Right lobe of liver (tissue), 6 donors: Measurements from ENCODE around the gene ITCH. TPM values are rescaled to one million over a fixed set of nuclear protein-coding genes. Genes with fewer than 3 reads are reported as not detected.

Experiments used
- ATAC-seq, 4 donors: fragments of 200-7000 bp; cut with Tn5 transposase; one replicate each; pipeline ENCODE4 v1.9.1; 2020; ENCODE audit warnings: mild to moderate bottlenecking in 4 of 4, moderate library complexity in 4 of 4
- DNase-seq, 3 donors: peaks; one replicate each; pipeline ENCODE4 v3.0.0-alpha.2; 2020
- H3K27ac ChIP-seq, 3 donors: fragments of 200-600 bp; one replicate each; pipeline ENCODE4 v1.8.0; 2022
- H3K27me3 ChIP-seq, 2 donors: fragments of 200-600 bp; one replicate each; pipeline ENCODE4 v1.8.0; 2022
- H3K36me3 ChIP-seq, 4 donors: fragments of 200-600 bp; sonication (generic) in 1 of 4; one replicate each; pipeline versions ENCODE4 v1.5.1 to v1.8.0; 2017 to 2022; ENCODE audit warnings: control low read depth in 1 of 4
- H3K4me1 ChIP-seq, 4 donors: fragments of 200-600 bp; sonication (generic) in 1 of 4; one replicate each; pipeline versions ENCODE4 v1.5.1 to v1.8.0; 2017 to 2022; ENCODE audit warnings: control low read depth in 1 of 4
- H3K4me3 ChIP-seq, 3 donors: fragments of 200-600 bp; one replicate each; pipeline ENCODE4 v1.8.0; 2022
- H3K9me3 ChIP-seq, 4 donors: fragments of 200-600 bp; sonication (generic) in 1 of 4; one replicate each; pipeline versions ENCODE4 v1.5.1 to v1.8.0; 2017 to 2022; ENCODE audit warnings: control low read depth in 1 of 4
- CTCF ChIP-seq, 4 donors: fragments of 200-600 bp in 3 of 4; fragments of 450-650 bp in 1 of 4; IDR thresholded peaks; one replicate each; pipeline versions ENCODE4 v1.5.1 to v1.8.0; 2016 to 2022; ENCODE audit warnings: antibody characterized with exemption in 4 of 4, mild to moderate bottlenecking in 2 of 4
- POLR2A ChIP-seq: fragments of 450-650 bp; IDR thresholded peaks from one replicate; pipeline ENCODE4 v1.6.1; 2017; ENCODE audit warnings: antibody characterized with exemption, mild to moderate bottlenecking
- WGBS: methylation state at CpG from one replicate; pipeline ENCODE4 v1.1.6; 2018; ENCODE audit warnings: low coverage, low lambda C conversion rate; ENCODE audit not compliant: insufficient coverage; ENCODE audit errors: missing lambda C conversion rate; 5-methylcytosine and 5-hydroxymethylcytosine counted together
- intact Hi-C, 2 donors: fragments of 100-400 bp; cut with DNase I; formaldehyde crosslinking; loops; one replicate each; pipeline versions ENCODE4 v1.11.2 to v1.14.1; 2022
- total RNA-seq, 6 experiments: library from RNA; depleted of rRNA in 2 of 6; stranded (reverse); fragments of >200 nt in 2 of 6; fragmentation: NEBNext Ultra II Directional in 3 of 6; extraction: Animal tissue kit (Norgen Biotek cat#: 25700) in 3 of 6; gene quantifications; one replicate each; pipeline versions ENCODE4 v1.1.0 to v1.2.4, GENCODE V29; 2016 to 2023
- donor health status: DM: no; HTN: yes; CAD: no.
- donor health status: DM: no; HTN: no; CAD: no.
- donor health status: DM: no; HTN: no; CAD: no.
- donor health status: DM: no; HTN: yes; CAD: no.
- donor health status: DM: no; HTN: yes; CAD: no.

ITCH gene
- total RNA-seq, 6 experiments from 2014 or later, result 32.8 to 71.4 (median 44.1) TPM

- TF ChIP-seq POLR2A (no peak), CTCF (IDR thresholded peaks at IDR 0.05) (no peak)
- H3K4me1 ChIP-seq, result peaks cover 0 to 13% (median 0%) of the 10 kb centered on the region in 4 donors
- intact Hi-C loops, result loop anchor here in 1 of 2 donors (10.0 kb wide), 1 partner anchor 155 kb away; the partner anchor contains the start of gene TP53INP2
These were observed 186.8 kb downstream of the ITCH start for GRCh38 chr20:34549929-34550305.

GRCh38 chr20:34552569-34552968, 189.5 kb downstream of the ITCH start:
- intact Hi-C loops, result no loop called here
- 98% methylated on average over 4 of the region's 6 CpGs for WGBS
- Histone ChIP-seq H3K4me1 (peaks cover 0 to 13% (median 0%) of the 10 kb centered on the region in 4 donors), H3K4me3 (no peak overlapping the region), H3K27me3 (no peaks in the 10 kb centered on the region), H3K27ac (peak overlapping the region in 1 of 3 donors; percentile 66), H3K36me3 (no peaks in the 10 kb centered on the region), H3K9me3 (no peaks in the 10 kb centered on the region)
- DNase-seq (no peak), ATAC-seq (no peak)
- TF ChIP-seq POLR2A, result no peak
- no peak for TF ChIP-seq CTCF (IDR thresholded peaks at IDR 0.05)

More at GRCh38 chr20:34549929-34550305, 186.8 kb downstream of the ITCH start:
- no peaks in the 10 kb centered on the region for H3K36me3 ChIP-seq
- H3K27me3 ChIP-seq, result no peaks in the 10 kb centered on the region
- H3K27ac ChIP-seq, result no peak overlapping the region
- no peak overlapping the region for H3K4me3 ChIP-seq
- 94% methylated on average over 3 of the region's 13 CpGs for WGBS
- no peak for DNase-seq
- H3K9me3 ChIP-seq, result no peaks in the 10 kb centered on the region
- ATAC-seq, result no peak

- DNase-seq (peak; percentile 42 to 87 (median 86)), ATAC-seq (peak; percentile 85 to 91 (median 89))
These were observed 190.3 kb downstream of the ITCH start for GRCh38 chr20:34553366-34553867.

GRCh38 chr20:34557936-34558319, 194.9 kb downstream of the ITCH start:
- intact Hi-C loops, result no loop called here
- no peak for ATAC-seq
- WGBS, result 31% methylated on average over 9 of the region's 11 CpGs
- H3K4me3 ChIP-seq, result peak overlapping the region; percentile 58 to 88 (median 66)
- H3K27ac ChIP-seq, result peak overlapping the region; percentile 80 to 99 (median 90)
- no peaks in the 10 kb centered on the region for H3K9me3 ChIP-seq
- DNase-seq, result no peak
- TF ChIP-seq POLR2A (no peak), CTCF (IDR thresholded peaks at IDR 0.05) (no peak)
- H3K27me3 ChIP-seq, result no peaks in the 10 kb centered on the region
- H3K4me1 ChIP-seq, result peaks cover 0 to 24% (median 0%) of the 10 kb centered on the region in 4 donors
- H3K36me3 ChIP-seq, result no peaks in the 10 kb centered on the region

More at GRCh38 chr20:34553366-34553867, 190.3 kb downstream of the ITCH start:
- Histone ChIP-seq H3K27ac (peak overlapping the region in 2 of 3 donors; percentile 29 to 66), H3K4me1 (peaks cover 0 to 16% (median 0%) of the 10 kb centered on the region in 4 donors), H3K9me3 (no peaks in the 10 kb centered on the region), H3K27me3 (no peaks in the 10 kb centered on the region), H3K4me3 (no peak overlapping the region), H3K36me3 (no peaks in the 10 kb centered on the region)
- 17% methylated on average over 1 of the region's 4 CpGs for WGBS
- intact Hi-C loops, result no loop called here
- TF ChIP-seq POLR2A, result no peak
- TF ChIP-seq CTCF (IDR thresholded peaks at IDR 0.05), result no peak
